ENCODE data around the gene SULF2. TPM values are rescaled to one million over a fixed set of nuclear protein-coding genes. Genes with fewer than 3 reads are reported as not detected.

SULF2 gene
- total and polyA plus RNA-seq, 2 of the 4 experiments (the other 2 are of a cell fraction): 0.54 to 0.77 TPM

DNA sequence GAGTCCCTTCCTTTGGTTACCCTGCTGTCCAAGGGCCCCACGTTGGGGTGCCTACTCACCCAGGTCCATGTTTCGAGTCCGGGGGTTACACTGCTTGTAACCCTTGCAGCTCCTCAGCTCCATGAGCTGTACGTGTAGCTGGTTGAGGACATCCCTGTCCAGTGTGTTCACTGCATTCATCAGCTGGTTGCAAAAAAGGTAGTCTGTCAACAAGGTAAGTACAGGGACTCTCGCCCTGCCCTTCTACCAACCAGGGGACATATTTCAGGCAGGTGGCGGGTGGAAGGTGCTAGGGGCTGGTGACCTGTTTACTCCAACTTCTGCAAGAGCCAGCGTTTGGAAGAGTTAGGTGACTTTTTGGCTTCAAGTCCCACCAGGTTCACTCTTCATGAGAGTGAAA, 123.6 kb downstream of the SULF2 start:
- no peak overlapping the region for H2BK120ac ChIP-seq (ENCODE audit: low read depth, low read length)
- H4K8ac ChIP-seq (ENCODE audit: low read depth in 2 of 2, low read length in 2 of 2): no peak overlapping the region
- H3K56ac ChIP-seq (ENCODE audit: extremely low read depth, insufficient read depth, low read length): no peak overlapping the region
- dilution Hi-C loops (cut with HindIII; ENCODE audit: low sequenced_read_pairs, unreplicated experiment): no loop called here
- no TSS peak for BruUV-seq (replicated peaks)
- no peaks in the 10 kb centered on the region for H4K20me1 ChIP-seq (ENCODE audit: insufficient read depth, low read length)
- intact Hi-C loops (cut with micrococcal nuclease): loop anchor here (5.0 kb wide), 1 partner anchor 636 kb away; no protein-coding TSS in a partner anchor
- no peaks in the 10 kb centered on the region for H3K4me1 ChIP-seq (ENCODE audit: control insufficient read depth, insufficient read depth, low read length)
- no peak overlapping the region for H3K4me3 ChIP-seq (ENCODE audit: insufficient read depth, low read depth, low read length)
- no peak for ATAC-seq (ENCODE audit: low read depth)
- no peak overlapping the region for H4K91ac ChIP-seq (ENCODE audit: insufficient read depth, low read depth, low read length)
- H2AFZ ChIP-seq (replicated peaks; ENCODE audit: low read length, poor library complexity): no peak overlapping the region
- H3K14ac ChIP-seq (replicated peaks; ENCODE audit: low read depth, low read length): no peak overlapping the region
- H3K4me2 ChIP-seq (ENCODE audit: low read depth, low read length): no peak overlapping the region
- H2BK20ac ChIP-seq (ENCODE audit: low read depth, low read length): no peak overlapping the region
- H2BK5ac ChIP-seq (ENCODE audit: low read depth, low read length, poor library complexity, severe bottlenecking): no peak overlapping the region
- H3K18ac ChIP-seq (ENCODE audit: low read depth, low read length): no peak overlapping the region
- no peak for DNase-seq
- 80% methylated on average over 4 of the region's 7 CpGs; no CpG with 5 or more reads in 1 of the 2 experiments for WGBS, 2 experiments (ENCODE audit: extremely low coverage in 2 of 2, insufficient read length in 1 of 2)
- H4K5ac ChIP-seq (ENCODE audit: low read depth, low read length): no peak overlapping the region
- H2BK15ac ChIP-seq (ENCODE audit: low read depth, low read length): no peak overlapping the region
- 0 out of 4 replicates have a peak, but pooled peaks cover 0 to 2% of the 10 kb centered on the region in 2 experiments for H3K79me1 ChIP-seq (ENCODE audit: low read depth in 1 of 2, low read length in 2 of 2)
- no peak overlapping the region for H3K4ac ChIP-seq (ENCODE audit: low read depth, low read length)
- H3K9me1 ChIP-seq (ENCODE audit: insufficient read depth, low read length): peaks cover 3% of the 10 kb centered on the region; the same call in 1 of the 2 replicates
- no peaks in the 10 kb centered on the region for H3K27me3 ChIP-seq (ENCODE audit: control insufficient read depth, insufficient read depth, low read length)
- no peak overlapping the region for H2AK5ac ChIP-seq (ENCODE audit: low read depth, low read length)
- CTCF ChIA-PET: interaction anchor here (1.8 kb wide), 1 partner anchor 959 kb away, joined by 5 read pairs; no protein-coding TSS in a partner anchor
- POLR2A ChIA-PET (ENCODE audit: unreplicated experiment): no interaction called here
- H3K23ac ChIP-seq (ENCODE audit: low read depth, low read length): no peak overlapping the region
- H3K27ac ChIP-seq (ENCODE audit: insufficient read depth, low read length): no peak overlapping the region
- TF ChIP-seq FOS (IDR thresholded peaks at IDR 0.05; ENCODE audit: low read depth, low read length): no peak
- H3K9me3 ChIP-seq (ENCODE audit: control insufficient read depth, insufficient read depth, low read length): no peaks in the 10 kb centered on the region
- H2AK9ac ChIP-seq (replicated peaks; ENCODE audit: low read depth, low read length, poor library complexity): no peak overlapping the region
- H3K9ac ChIP-seq (ENCODE audit: low read depth, low read length): no peak overlapping the region
- in situ Hi-C loops (cut with MboI; ENCODE audit: low sequenced_read_pairs): loop anchor here (25.0 kb wide), 1 partner anchor 1251 kb away; the partner anchor contains the start of gene ARFGEF2
- peaks cover 15% of the 10 kb centered on the region; the same call in 1 of the 2 replicates for H3K36me3 ChIP-seq (ENCODE audit: control insufficient read depth, insufficient read depth, low read length)

Measured in IMR-90 (cell line).